ENCODE measurements around the gene LRBA.
"Not testable (repeated sequence)": the region's sequence is repeated elsewhere in the genome, so short reads cannot be mapped to it uniquely, and the experiment has no call there.

The LRBA gene

DNA sequence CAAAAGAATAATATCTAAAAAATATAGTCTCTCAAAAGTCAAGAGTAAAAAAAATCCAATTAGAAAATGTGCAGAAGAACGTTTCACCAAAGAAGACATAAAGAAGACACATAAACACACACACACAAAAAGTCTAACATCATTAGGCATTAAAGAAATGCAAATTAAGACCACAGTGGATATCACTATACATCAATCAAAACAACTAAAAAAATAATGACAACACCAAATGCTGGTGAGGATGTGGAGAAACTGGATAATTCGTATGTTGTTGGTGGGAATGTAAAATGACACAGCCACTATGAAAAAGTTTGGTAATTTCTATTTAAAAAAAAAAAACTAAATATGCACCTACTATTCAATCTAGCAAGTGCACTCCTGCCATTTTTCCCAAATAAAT, 66.4 kb downstream of the LRBA start:
- H3K27ac Mint-ChIP-seq = no peak overlapping the region
- H3K4me3 Mint-ChIP-seq = no peak overlapping the region
- peaks cover 3% of the 10 kb centered on the region for H3K9me3 Mint-ChIP-seq
- peaks cover 55% of the 10 kb centered on the region for H3K4me1 Mint-ChIP-seq
- H3K36me3 Mint-ChIP-seq = peaks cover 6% of the 10 kb centered on the region
- ATAC-seq = no peak
- H3K27me3 Mint-ChIP-seq = no peaks in the 10 kb centered on the region

GRCh38 chr4:150948074-150948473, 67.0 kb downstream of the LRBA start:
- H3K9me3 Mint-ChIP-seq = peaks cover 3% of the 10 kb centered on the region
- H3K27ac Mint-ChIP-seq = no peak overlapping the region
- peaks cover 6% of the 10 kb centered on the region for H3K36me3 Mint-ChIP-seq
- H3K4me1 Mint-ChIP-seq = peaks cover 55% of the 10 kb centered on the region
- H3K4me3 Mint-ChIP-seq = no peak overlapping the region
- no peaks in the 10 kb centered on the region for H3K27me3 Mint-ChIP-seq
- ATAC-seq = no peak

DNA sequence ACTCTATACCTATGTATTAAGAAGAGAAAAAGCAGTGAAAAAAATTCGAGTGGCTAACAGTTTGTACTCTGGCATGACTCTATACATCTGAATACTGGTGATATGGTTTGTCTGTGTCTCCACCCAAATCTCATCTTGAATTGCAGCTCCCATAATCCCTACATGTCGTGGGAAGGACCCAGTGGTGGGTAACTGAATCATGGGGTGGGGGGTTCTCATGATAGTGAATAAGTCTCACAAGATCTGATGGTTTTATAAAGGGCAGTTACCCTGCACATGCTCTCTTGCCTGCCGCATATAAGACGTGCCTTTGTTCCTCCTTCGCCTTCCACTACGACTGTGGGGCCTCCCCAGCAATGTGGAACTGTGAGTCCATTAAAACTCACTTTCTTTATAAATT, 70.4 kb downstream of the LRBA start:
- Mint-ChIP-seq H3K27ac (no peak overlapping the region), H3K4me3 (no peak overlapping the region), H3K27me3 (no peaks in the 10 kb centered on the region), H3K4me1 (peaks cover 40% of the 10 kb centered on the region), H3K9me3 (no peaks in the 10 kb centered on the region), H3K36me3 (no peaks in the 10 kb centered on the region)
- no peak for ATAC-seq

GRCh38 chr4:150943818-150944217, 71.3 kb downstream of the LRBA start:
- Mint-ChIP-seq H3K9me3 (no peaks in the 10 kb centered on the region), H3K36me3 (no peaks in the 10 kb centered on the region), H3K27me3 (no peaks in the 10 kb centered on the region), H3K4me3 (no peak overlapping the region), H3K4me1 (peaks cover 42% of the 10 kb centered on the region), H3K27ac (no peak overlapping the region)
- ATAC-seq = no peak

DNA sequence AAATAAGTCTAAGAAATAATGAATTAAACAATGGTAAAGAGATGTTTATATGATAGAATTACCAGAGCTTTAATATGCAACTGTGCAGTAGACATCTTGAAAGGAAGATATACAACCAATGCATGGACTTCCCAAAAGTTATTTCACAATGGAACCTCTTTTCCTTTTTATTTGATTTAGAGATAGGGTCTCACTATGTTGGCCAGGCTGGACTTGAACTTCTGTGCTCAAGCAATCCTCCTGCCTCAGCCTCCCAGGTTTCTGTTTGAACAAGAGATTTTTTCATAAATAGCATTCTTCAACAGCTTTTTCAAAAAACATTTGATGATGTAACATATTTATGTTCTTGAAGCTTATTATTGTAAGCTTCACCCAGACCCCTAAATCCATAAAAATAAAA, 72.0 kb downstream of the LRBA start:
- Mint-ChIP-seq H3K36me3 (no peaks in the 10 kb centered on the region), H3K27ac (no peak overlapping the region), H3K4me3 (no peak overlapping the region), H3K9me3 (no peaks in the 10 kb centered on the region), H3K4me1 (peaks cover 39% of the 10 kb centered on the region), H3K27me3 (no peaks in the 10 kb centered on the region)
- ATAC-seq = no peak

- peaks cover 34% of the 10 kb centered on the region for H3K4me1 Mint-ChIP-seq
- no peak overlapping the region for H3K4me3 Mint-ChIP-seq
- no peaks in the 10 kb centered on the region for H3K27me3 Mint-ChIP-seq
These were observed 72.5 kb downstream of the LRBA start for GRCh38 chr4:150942539-150942938.

GRCh38 chr4:150940123-150940522, 75.0 kb downstream of the LRBA start:
- Mint-ChIP-seq H3K4me1 (peaks cover 33% of the 10 kb centered on the region), H3K9me3 (no peaks in the 10 kb centered on the region), H3K27me3 (no peaks in the 10 kb centered on the region), H3K4me3 (no peak overlapping the region), H3K36me3 (no peaks in the 10 kb centered on the region), H3K27ac (no peak overlapping the region)
- ATAC-seq = no peak

More at GRCh38 chr4:150942539-150942938, 72.5 kb downstream of the LRBA start:
- Mint-ChIP-seq H3K27ac (no peak overlapping the region), H3K36me3 (no peaks in the 10 kb centered on the region), H3K9me3 (no peaks in the 10 kb centered on the region)
- ATAC-seq = no peak

GRCh38 chr4:150939530-150939929, 75.6 kb downstream of the LRBA start:
- no peak overlapping the region for H3K27ac Mint-ChIP-seq
- H3K27me3 Mint-ChIP-seq = no peaks in the 10 kb centered on the region
- H3K36me3 Mint-ChIP-seq = no peaks in the 10 kb centered on the region
- H3K4me3 Mint-ChIP-seq = no peak overlapping the region
- ATAC-seq = no peak
- H3K4me1 Mint-ChIP-seq = peaks cover 28% of the 10 kb centered on the region
- H3K9me3 Mint-ChIP-seq = no peaks in the 10 kb centered on the region

GRCh38 chr4:150938873-150939499, 76.1 kb downstream of the LRBA start:
- H3K27me3 Mint-ChIP-seq = no peaks in the 10 kb centered on the region
- no peak overlapping the region for H3K4me3 Mint-ChIP-seq
- H3K9me3 Mint-ChIP-seq = no peaks in the 10 kb centered on the region
- no peak for ATAC-seq
- H3K36me3 Mint-ChIP-seq = no peaks in the 10 kb centered on the region
- peaks cover 28% of the 10 kb centered on the region for H3K4me1 Mint-ChIP-seq
- no peak overlapping the region for H3K27ac Mint-ChIP-seq

DNA sequence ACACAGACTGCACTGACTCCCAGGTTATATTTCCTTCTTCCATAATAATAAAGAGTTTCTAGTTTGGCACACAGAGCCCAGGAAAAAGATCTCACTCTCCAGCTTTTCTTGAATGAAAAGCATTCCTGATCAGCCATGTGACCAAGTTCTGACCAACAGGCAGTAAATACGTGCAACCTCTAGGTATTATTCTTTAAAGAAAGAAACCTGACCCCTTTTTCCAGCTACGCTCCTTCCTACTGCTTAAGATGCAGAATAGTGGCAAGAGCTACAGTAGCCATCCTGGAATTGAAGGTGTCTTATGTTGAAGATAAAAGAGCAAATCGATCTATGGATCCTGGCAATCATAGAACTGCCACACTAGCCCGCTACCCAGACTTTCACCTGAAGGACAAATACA, 76.7 kb downstream of the LRBA start:
- Mint-ChIP-seq H3K27ac (no peak overlapping the region), H3K9me3 (no peaks in the 10 kb centered on the region), H3K4me1 (peaks cover 28% of the 10 kb centered on the region), H3K27me3 (no peaks in the 10 kb centered on the region), H3K36me3 (no peaks in the 10 kb centered on the region), H3K4me3 (no peak overlapping the region)
- no peak for ATAC-seq

DNA sequence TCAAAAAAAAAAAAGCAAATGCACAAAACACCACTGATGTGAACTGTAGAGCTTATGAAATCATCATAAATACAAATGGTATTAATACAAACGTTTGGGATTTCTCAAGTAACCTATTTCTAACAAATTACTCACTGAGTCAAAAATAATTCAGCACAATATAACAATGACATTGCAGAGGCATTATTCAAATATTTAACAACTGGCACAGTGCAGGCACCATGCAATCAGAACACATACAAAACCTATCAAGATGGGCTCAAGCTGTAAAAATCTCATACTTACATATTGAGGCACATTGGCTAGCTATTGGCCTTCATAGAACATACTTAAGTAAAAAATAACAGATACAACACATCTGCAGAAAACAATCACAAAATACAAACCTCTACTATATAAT, 81.1 kb downstream of the LRBA start:
- Mint-ChIP-seq H3K4me3 (no peak overlapping the region), H3K27me3 (no peaks in the 10 kb centered on the region), H3K4me1 (peaks cover 14% of the 10 kb centered on the region), H3K27ac (no peak overlapping the region), H3K36me3 (peaks cover 2% of the 10 kb centered on the region), H3K9me3 (no peaks in the 10 kb centered on the region)
- ATAC-seq = no peak

- H3K36me3 Mint-ChIP-seq = peaks cover 25% of the 10 kb centered on the region
These were observed 83.3 kb downstream of the LRBA start for GRCh38 chr4:150931796-150932195.

GRCh38 chr4:150931005-150931404, 84.1 kb downstream of the LRBA start:
- no peak overlapping the region for H3K4me3 Mint-ChIP-seq

More at GRCh38 chr4:150931796-150932195, 83.3 kb downstream of the LRBA start:
- no peak for ATAC-seq
- Mint-ChIP-seq H3K4me1 (peaks cover 8% of the 10 kb centered on the region), H3K9me3 (no peaks in the 10 kb centered on the region), H3K27ac (no peak overlapping the region), H3K27me3 (no peaks in the 10 kb centered on the region), H3K4me3 (no peak overlapping the region)

GRCh38 chr4:150923945-150924344, 91.1 kb downstream of the LRBA start:
- H3K4me1 Mint-ChIP-seq = no peaks in the 10 kb centered on the region
- H3K27me3 Mint-ChIP-seq = no peaks in the 10 kb centered on the region
- H3K9me3 Mint-ChIP-seq = no peaks in the 10 kb centered on the region
- H3K4me3 Mint-ChIP-seq = no peak overlapping the region
- ATAC-seq = no peak
- peaks cover 67% of the 10 kb centered on the region for H3K36me3 Mint-ChIP-seq
- H3K27ac Mint-ChIP-seq = no peak overlapping the region

More at GRCh38 chr4:150931005-150931404, 84.1 kb downstream of the LRBA start:
- H3K36me3 Mint-ChIP-seq = peaks cover 33% of the 10 kb centered on the region
- no peaks in the 10 kb centered on the region for H3K27me3 Mint-ChIP-seq
- no peak for ATAC-seq
- H3K9me3 Mint-ChIP-seq = no peaks in the 10 kb centered on the region
- peaks cover under 1% of the 10 kb centered on the region for H3K4me1 Mint-ChIP-seq
- H3K27ac Mint-ChIP-seq = no peak overlapping the region

GRCh38 chr4:150921486-150921885, 93.6 kb downstream of the LRBA start:
- H3K4me1 Mint-ChIP-seq, ATAC-seq, H3K27me3 Mint-ChIP-seq, H3K9me3 Mint-ChIP-seq, H3K27ac Mint-ChIP-seq, H3K4me3 Mint-ChIP-seq: not testable (repeated sequence)
- H3K36me3 Mint-ChIP-seq = peaks cover 59% of the 10 kb centered on the region

- H3K27ac Mint-ChIP-seq, ATAC-seq, H3K4me3 Mint-ChIP-seq, H3K27me3 Mint-ChIP-seq, H3K4me1 Mint-ChIP-seq, H3K9me3 Mint-ChIP-seq: not testable (repeated sequence)
- peaks cover 60% of the 10 kb centered on the region for H3K36me3 Mint-ChIP-seq
These were observed 96.5 kb downstream of the LRBA start for GRCh38 chr4:150918562-150918961.

DNA sequence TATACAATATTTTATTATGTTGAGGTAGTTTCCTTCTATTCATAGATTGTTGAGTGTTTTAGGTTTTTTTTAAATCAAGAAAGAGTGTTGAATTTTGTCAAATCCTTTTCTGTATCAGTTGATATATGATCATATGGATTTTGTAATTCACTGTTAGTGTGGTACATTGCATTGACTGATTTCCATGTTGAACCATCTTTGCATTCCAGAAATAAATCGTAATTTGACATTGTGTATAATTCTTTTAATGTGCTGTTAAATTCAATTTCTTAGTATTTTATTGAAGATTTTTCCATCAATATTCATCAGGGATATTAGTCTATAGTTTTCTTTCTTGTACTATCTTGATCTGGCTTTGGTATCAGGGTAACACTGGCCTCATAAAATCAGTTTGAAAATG, 103.8 kb downstream of the LRBA start:
- H3K36me3 Mint-ChIP-seq = peaks cover 87% of the 10 kb centered on the region
- no peak for ATAC-seq
- peaks cover 5% of the 10 kb centered on the region for H3K9me3 Mint-ChIP-seq
- peaks cover 8% of the 10 kb centered on the region for H3K4me1 Mint-ChIP-seq
- no peak overlapping the region for H3K4me3 Mint-ChIP-seq
- H3K27me3 Mint-ChIP-seq = no peaks in the 10 kb centered on the region
- no peak overlapping the region for H3K27ac Mint-ChIP-seq
